Gastrocnemius medialis (tissue), 4 donors: Measurements from ENCODE around the gene KLHL21.

Experiments used
- POLR2A ChIP-seq, 2 donors: fragments of 450-650 bp; IDR thresholded peaks; one replicate each; pipeline ENCODE4 v1.6.1; 2017; ENCODE audit warnings: antibody characterized with exemption in 2 of 2, mild to moderate bottlenecking in 2 of 2, moderate library complexity in 2 of 2
- TF ChIP-seq, protein P1 (sequence below), 5 experiments: fragments of 450-650 bp in 3 of 5; fragments of 200-600 bp in 2 of 5; sonication (generic) in 2 of 5; IDR thresholded peaks in 4 of 5; conservative IDR thresholded peaks in 1 of 5; 1 replicate in 4 of 5; 2 replicates in 1 of 5; pipeline ENCODE4 v1.5.1; 2016 to 2019; ENCODE audit warnings: antibody characterized with exemption in 5 of 5, mild to moderate bottlenecking in 3 of 5, moderate library complexity in 3 of 5

DNA sequence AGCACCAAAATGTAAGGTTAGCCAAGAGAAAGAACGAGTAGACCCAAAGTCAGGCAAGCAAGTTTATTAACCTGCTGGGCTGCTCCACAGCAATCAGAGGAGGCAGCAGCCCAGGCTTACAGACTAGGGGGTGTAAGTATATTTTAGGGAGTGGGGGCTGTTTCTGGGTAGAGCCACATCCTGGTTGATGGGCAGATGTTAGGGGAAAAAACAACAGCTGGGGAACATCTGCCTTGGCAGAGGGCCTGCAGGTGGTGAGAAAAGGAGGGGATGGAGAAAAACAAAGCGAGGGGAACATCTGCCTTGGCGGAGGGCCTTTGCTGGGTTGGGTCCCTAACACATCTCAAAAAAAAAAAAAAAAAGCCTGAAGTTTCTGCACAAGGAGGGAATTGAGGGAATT, 32.6 kb downstream of the KLHL21 start:
- TF ChIP-seq, protein P1, sequence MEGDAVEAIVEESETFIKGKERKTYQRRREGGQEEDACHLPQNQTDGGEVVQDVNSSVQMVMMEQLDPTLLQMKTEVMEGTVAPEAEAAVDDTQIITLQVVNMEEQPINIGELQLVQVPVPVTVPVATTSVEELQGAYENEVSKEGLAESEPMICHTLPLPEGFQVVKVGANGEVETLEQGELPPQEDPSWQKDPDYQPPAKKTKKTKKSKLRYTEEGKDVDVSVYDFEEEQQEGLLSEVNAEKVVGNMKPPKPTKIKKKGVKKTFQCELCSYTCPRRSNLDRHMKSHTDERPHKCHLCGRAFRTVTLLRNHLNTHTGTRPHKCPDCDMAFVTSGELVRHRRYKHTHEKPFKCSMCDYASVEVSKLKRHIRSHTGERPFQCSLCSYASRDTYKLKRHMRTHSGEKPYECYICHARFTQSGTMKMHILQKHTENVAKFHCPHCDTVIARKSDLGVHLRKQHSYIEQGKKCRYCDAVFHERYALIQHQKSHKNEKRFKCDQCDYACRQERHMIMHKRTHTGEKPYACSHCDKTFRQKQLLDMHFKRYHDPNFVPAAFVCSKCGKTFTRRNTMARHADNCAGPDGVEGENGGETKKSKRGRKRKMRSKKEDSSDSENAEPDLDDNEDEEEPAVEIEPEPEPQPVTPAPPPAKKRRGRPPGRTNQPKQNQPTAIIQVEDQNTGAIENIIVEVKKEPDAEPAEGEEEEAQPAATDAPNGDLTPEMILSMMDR (IDR thresholded peaks at IDR 0.05 in 4 of 5, conservative IDR thresholded peaks at IDR 0.05 in 1 of 5) = no peak
- TF ChIP-seq POLR2A (IDR thresholded peaks at IDR 0.05) = no peak
